Right renal cortex interstitium (tissue), 3 donors: ENCODE data around the gene MRGPRE. TPM values are rescaled to one million over a fixed set of nuclear protein-coding genes. Genes with fewer than 3 reads are reported as not detected.

Source experiments
- DNase-seq, 3 donors: peaks; one replicate each; pipeline ENCODE4 v3.0.0-alpha.2; 2013; ENCODE audit warnings: low read depth in 3 of 3, low spot score in 2 of 3
- polyA plus RNA-seq, 3 donors: library from polyadenylated mRNA; unstranded; fragments of 120-200 nt; gene quantifications; one replicate each; pipeline ENCODE4 v1.2.1, GENCODE V29; 2013; ENCODE audit not compliant: insufficient read length in 3 of 3

The MRGPRE gene
- polyA plus RNA-seq, 3 donors = not detected

- no peak for DNase-seq
Measured at GRCh38 chr11:3183523-3183922, 48.7 kb downstream of the MRGPRE start.

GRCh38 chr11:3182462-3182852, 49.8 kb downstream of the MRGPRE start:
- no peak for DNase-seq

GRCh38 chr11:3181725-3182461, 50.3 kb downstream of the MRGPRE start:
- DNase-seq = no peak

GRCh38 chr11:3180869-3181268, 51.3 kb downstream of the MRGPRE start:
- DNase-seq = no peak

GRCh38 chr11:3178349-3178748, 53.9 kb downstream of the MRGPRE start:
- no peak for DNase-seq

- no peak for DNase-seq
Measured at GRCh38 chr11:3177931-3178330, 54.3 kb downstream of the MRGPRE start.

Other genes starting within 250 kb of the MRGPRE start
- 100 to 1,000 TPM; 200 to 243 (median 220) TPM for gene NAP1L4, start 240.1 kb downstream of the MRGPRE start, polyA plus RNA-seq
- gene CARS1, start 175.0 kb downstream of the MRGPRE start, polyA plus RNA-seq = 10 to 100 TPM; 24.4 to 26.0 (median 24.9) TPM
- gene OSBPL5, start 67.1 kb downstream of the MRGPRE start, polyA plus RNA-seq = 10 to 100 TPM; 15.7 to 17.5 (median 16.5) TPM
- not detected for gene MRGPRG, start 13.6 kb downstream of the MRGPRE start, polyA plus RNA-seq
- gene ZNF195, start 146.7 kb upstream of the MRGPRE start, polyA plus RNA-seq = 10 to 100 TPM; 33.8 to 39.7 (median 37.8) TPM